Measurements from ENCODE around the gene LBH.

Gene LBH

GRCh38 chr2:30293303-30293921 is 62.1 kb downstream of the LBH start:
- peaks cover 17% of the 10 kb centered on the region for H3K4me1 Mint-ChIP-seq
- H3K36me3 Mint-ChIP-seq (ENCODE audit: low read depth): no peaks in the 10 kb centered on the region
- no peaks in the 10 kb centered on the region for H3K9me3 Mint-ChIP-seq
- peaks cover 7% of the 10 kb centered on the region for H3K27me3 Mint-ChIP-seq (ENCODE audit: low read depth)
- no peak for TF ChIP-seq CTCF (IDR thresholded peaks at IDR 0.05; ENCODE audit: unreplicated experiment in 3 of 3)
- no peak overlapping the region for H3K27ac Mint-ChIP-seq
- H3K4me3 Mint-ChIP-seq: no peak overlapping the region

- Mint-ChIP-seq H3K36me3 (ENCODE audit: low read depth) (no peaks in the 10 kb centered on the region), H3K27me3 (ENCODE audit: low read depth) (peaks cover 7% of the 10 kb centered on the region), H3K9me3 (no peaks in the 10 kb centered on the region), H3K4me3 (no peak overlapping the region), H3K27ac (no peak overlapping the region), H3K4me1 (peaks cover 10% of the 10 kb centered on the region)
- TF ChIP-seq CTCF (IDR thresholded peaks at IDR 0.05; ENCODE audit: unreplicated experiment in 3 of 3): no peak
These were observed 62.8 kb downstream of the LBH start for GRCh38 chr2:30294133-30294532.

GRCh38 chr2:30296496-30296895 is 65.2 kb downstream of the LBH start:
- TF ChIP-seq CTCF (IDR thresholded peaks at IDR 0.05; ENCODE audit: unreplicated experiment in 3 of 3): no peak
- no peaks in the 10 kb centered on the region for H3K36me3 Mint-ChIP-seq (ENCODE audit: low read depth)
- H3K4me3 Mint-ChIP-seq: no peak overlapping the region
- no peaks in the 10 kb centered on the region for H3K9me3 Mint-ChIP-seq
- H3K27me3 Mint-ChIP-seq (ENCODE audit: low read depth): no peaks in the 10 kb centered on the region
- no peak overlapping the region for H3K27ac Mint-ChIP-seq
- peaks cover 8% of the 10 kb centered on the region for H3K4me1 Mint-ChIP-seq

GRCh38 chr2:30298302-30298701 is 67.0 kb downstream of the LBH start:
- Mint-ChIP-seq H3K27ac (no peak overlapping the region), H3K4me1 (peaks cover 13% of the 10 kb centered on the region), H3K27me3 (ENCODE audit: low read depth) (no peaks in the 10 kb centered on the region), H3K9me3 (no peaks in the 10 kb centered on the region), H3K4me3 (no peak overlapping the region), H3K36me3 (ENCODE audit: low read depth) (no peaks in the 10 kb centered on the region)
- TF ChIP-seq CTCF (IDR thresholded peaks at IDR 0.05; ENCODE audit: unreplicated experiment in 3 of 3): no peak

- no peak overlapping the region for H3K4me3 Mint-ChIP-seq
- no peak for TF ChIP-seq CTCF (IDR thresholded peaks at IDR 0.05; ENCODE audit: unreplicated experiment in 3 of 3)
These were observed 68.8 kb downstream of the LBH start for GRCh38 chr2:30300122-30300455.

GRCh38 chr2:30300456-30301221 is 69.3 kb downstream of the LBH start:
- TF ChIP-seq CTCF (IDR thresholded peaks at IDR 0.05; ENCODE audit: unreplicated experiment in 3 of 3): no peak
- Mint-ChIP-seq H3K27me3 (ENCODE audit: low read depth) (peaks cover 3% of the 10 kb centered on the region), H3K4me1 (peaks cover 13% of the 10 kb centered on the region), H3K9me3 (no peaks in the 10 kb centered on the region), H3K4me3 (no peak overlapping the region), H3K27ac (no peak overlapping the region), H3K36me3 (ENCODE audit: low read depth) (no peaks in the 10 kb centered on the region)

More at GRCh38 chr2:30300122-30300455, 68.8 kb downstream of the LBH start:
- H3K27ac Mint-ChIP-seq: no peak overlapping the region
- H3K27me3 Mint-ChIP-seq (ENCODE audit: low read depth): peaks cover 2% of the 10 kb centered on the region
- no peaks in the 10 kb centered on the region for H3K9me3 Mint-ChIP-seq
- H3K4me1 Mint-ChIP-seq: peaks cover 13% of the 10 kb centered on the region
- no peaks in the 10 kb centered on the region for H3K36me3 Mint-ChIP-seq (ENCODE audit: low read depth)

All from nephron (organoid).